Ecto neural progenitor cell (in vitro differentiated cells): ENCODE measurements around the gene CHML.

Experiments used
- DNase-seq: peaks from one replicate; pipeline ENCODE4 v3.0.0-alpha.2; 2018; ENCODE audit warnings: low spot score

CHML gene

DNA sequence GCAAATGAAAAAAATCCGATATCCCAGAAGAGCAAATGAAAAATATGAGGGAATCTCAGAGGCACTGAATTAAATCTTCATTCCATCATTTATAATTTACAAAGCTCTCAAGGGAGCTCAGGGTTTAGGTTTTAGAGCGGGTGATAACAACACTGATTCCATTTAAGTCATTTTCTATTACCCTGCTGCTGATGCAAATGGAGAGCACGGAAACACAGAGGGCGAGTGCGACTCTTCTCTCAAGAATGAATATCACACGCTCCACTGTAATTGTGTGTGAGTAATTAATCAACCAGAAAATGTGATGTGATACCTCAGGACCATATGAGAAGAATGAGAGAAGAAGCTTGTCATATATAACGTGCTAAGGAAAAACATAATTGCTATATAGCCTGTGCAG is 22.7 kb downstream of the CHML start:
- DNase-seq, result no peak

- no peak for DNase-seq
These were observed 24.9 kb downstream of the CHML start for GRCh38 chr1:241615043-241615974.

DNA sequence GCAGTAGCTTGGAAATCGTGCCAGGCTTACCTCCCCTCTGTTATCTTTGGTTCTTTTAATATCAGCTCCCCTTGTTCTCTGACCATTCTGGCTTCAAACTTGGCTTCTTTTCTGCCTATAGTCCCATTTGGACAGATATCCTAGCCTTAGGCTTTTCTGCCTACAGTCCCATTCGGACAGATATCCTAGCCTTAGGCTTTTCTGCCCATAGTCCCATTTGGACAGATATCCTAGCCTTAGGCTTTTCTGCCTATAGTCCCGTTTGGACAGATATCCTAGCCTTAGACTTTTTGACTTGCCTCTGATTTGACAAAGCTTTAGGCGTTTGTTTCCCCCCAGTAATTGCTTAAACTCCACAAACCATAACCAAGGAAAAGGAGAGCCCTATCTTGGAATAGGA is 25.6 kb downstream of the CHML start:
- DNase-seq, result no peak

DNA sequence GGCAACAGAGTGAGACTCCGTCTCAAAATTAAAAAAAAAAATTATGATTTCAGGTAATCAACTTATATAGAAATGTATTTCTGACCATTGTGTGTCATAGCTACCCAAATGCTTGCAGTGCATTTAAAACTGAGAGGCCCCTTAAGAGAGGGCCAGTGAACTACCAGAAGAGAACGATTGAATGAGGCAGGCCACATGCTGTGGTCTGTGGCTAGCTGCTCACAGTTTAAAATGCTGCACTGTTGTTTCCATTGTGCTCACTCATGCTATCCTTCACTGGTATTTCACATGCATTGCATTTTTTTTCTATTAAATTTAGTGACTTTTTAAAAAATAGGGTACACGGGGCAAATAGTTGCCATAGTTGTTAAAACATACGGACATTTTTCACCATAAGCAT is 26.0 kb downstream of the CHML start:
- no peak for DNase-seq

DNA sequence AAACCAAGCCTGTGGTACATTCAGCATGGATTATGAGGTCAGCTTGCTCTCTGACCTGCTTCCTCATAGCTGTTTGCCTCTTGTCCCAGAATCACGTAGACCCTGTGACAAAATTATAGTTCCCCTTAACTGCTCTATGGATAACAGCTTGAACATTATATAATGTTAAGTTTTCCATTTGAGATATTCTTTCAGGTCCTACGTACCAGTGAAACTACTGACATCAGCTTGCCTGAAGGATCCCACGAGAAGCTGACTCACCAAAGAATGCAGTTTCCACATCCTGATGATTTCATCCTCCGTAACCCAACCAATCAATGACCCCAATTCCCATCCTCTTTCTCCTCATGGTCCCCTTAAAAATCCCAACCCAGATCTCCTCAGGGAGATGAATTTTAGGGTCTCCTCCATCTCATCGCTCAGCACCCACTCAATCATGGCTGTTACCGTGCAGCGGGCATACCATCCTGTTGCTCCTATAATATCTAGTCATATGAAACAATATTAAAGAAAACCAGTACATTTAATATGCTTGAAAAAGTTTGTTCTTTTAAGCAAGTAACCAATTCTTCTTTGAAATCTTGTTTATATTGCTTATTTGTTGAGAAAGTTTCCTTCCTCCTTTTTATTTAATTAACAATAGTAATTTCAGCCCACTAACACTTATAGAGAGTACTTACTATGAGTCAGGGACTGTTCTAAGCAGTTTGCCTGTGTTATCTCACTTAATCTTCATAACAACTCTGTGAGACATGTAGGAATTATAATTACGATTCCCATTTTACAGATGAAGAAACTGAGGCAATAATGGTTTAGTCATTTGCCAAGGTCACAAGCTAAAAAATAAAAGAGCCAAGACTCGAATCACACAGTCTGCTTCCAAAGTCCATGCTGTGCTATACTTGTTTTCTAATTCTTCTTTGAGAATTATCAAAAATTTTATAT is 27.4 kb downstream of the CHML start:
- no peak for DNase-seq

- DNase-seq, result no peak
These were observed 28.4 kb downstream of the CHML start for GRCh38 chr1:241611736-241612135.

DNA sequence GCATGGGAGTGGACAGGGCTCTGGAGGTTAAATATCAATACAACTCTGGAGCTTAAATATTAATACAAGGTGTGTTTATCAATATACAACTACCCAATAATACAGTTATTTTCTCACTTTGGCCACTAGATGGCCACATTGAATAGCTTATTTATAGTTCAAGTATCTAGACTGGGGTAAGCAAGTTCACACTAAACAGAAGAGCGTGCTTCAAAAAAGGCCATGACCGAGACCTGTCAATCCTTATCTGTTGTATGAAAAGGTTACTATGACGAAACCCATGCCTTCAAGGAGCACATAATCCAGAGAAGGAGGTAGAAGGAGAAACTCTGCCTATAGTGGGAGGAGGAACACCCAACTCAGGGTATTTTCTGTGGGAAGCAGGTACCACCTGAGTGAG is 29.1 kb downstream of the CHML start:
- no peak for DNase-seq

GRCh38 chr1:241610056-241610815 is 29.9 kb downstream of the CHML start:
- no peak for DNase-seq

GRCh38 chr1:241608379-241609033 is 31.7 kb downstream of the CHML start:
- DNase-seq, result no peak

DNA sequence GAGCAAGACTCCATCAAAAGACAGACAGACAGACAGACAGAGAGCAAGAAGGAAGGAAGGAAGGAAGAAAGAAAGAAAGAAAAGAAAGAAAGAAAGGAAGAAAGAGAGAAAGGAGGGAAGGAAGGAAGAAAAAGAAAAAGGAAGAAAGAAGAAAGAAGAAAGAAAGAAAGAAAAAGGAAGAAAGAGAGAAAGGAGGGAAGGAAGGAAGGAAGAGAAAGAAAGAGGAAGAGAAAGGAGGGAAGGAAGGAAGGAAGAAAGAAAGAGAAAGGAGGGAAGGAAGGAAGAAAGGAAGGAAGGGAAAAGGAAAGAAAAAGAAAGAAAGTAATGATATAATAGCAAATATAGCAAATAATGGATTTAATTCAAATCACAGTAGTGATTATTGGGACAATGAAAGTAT is 32.7 kb downstream of the CHML start:
- DNase-seq, result no peak

DNA sequence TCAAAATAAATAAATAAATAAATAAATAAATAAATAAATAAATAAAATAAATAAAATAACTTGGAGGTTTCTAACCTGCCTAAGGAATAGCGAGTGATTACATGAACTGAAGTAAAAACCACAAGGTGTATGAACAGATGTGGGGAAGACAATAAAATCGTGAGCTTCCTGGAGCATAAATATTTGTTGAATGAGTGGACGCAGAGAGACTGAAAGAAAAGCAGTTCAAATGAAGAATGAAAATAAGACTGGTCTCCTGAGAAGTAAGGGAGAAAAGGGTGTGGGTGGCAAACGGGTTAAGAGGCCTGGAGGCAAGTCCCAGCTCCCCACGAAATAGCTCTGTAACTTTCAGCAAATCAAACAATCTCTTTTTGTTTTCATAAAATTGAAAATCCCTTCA is 33.6 kb downstream of the CHML start:
- no peak for DNase-seq

DNA sequence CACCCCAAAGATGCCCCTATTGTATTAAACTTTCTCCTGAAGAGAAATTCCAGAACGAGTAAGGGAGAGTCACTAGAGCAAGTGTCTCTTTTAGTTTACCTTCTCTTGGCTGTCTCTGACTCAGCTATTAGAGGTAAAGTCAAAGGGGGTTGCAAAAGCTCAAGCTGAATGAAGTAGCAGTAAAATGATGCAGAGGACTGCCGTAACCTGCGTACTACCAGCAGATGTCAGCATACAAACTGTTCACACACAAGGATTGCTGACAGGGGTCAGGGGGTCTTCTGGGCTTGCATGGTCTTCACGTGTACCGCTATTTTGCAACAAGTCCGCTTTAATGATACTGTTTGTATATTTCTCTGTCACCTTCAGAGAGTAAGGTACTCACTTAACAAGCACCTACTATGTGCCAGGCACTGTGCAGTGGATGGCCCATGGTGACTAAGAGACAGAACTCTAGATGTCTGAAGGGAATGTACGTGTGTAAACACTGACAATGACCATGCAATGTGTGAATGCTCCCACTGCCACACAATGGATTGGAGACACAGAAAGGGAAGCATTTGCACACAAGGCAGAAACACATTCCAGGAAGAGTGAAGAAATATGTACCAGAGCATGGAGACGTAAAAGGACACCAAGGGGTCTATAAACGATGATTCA is 34.9 kb downstream of the CHML start:
- no peak for DNase-seq

- DNase-seq, result no peak
These were observed 36.4 kb downstream of the CHML start for GRCh38 chr1:241603731-241604245.

DNA sequence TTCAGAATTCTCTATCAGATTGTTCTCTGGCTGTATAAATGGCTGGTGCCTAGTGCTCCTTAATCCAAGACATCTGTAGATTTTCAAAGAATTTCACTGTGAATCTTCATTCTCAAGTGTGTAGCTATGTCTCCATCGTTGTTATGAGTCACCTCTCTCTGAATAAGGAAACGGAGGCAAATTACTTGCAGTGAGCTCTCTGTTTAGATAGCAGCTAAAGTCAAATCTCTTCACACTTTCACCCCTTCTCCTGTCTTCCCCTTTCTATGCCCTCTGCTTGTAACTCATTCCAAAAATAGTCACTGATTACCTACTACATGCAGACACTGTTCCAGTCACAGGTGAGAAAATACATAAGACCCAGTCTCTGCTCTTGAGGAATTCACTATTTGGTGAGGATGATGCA is 39.7 kb downstream of the CHML start:
- no peak for DNase-seq

DNA sequence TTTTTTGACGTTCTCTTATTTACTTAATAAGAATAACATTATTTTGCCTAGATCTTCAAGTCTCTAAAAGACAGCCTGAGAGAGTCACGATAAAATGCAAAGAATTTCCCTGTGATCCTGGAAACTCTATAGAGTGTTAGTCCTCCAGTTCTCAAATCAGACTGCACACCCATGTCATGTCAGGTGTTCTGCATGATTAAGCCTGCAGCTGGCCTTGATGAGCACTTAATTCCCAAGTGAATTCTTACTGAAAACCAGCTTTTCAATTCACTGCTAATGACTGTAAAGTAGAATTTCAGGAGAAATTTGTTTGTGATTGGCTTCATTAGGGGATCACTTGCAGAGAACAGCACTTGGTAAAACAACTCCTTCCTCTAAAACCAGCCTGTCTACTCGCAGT is 41.9 kb downstream of the CHML start:
- DNase-seq, result no peak

GRCh38 chr1:241596633-241597032 is 43.5 kb downstream of the CHML start:
- DNase-seq, result no peak

DNA sequence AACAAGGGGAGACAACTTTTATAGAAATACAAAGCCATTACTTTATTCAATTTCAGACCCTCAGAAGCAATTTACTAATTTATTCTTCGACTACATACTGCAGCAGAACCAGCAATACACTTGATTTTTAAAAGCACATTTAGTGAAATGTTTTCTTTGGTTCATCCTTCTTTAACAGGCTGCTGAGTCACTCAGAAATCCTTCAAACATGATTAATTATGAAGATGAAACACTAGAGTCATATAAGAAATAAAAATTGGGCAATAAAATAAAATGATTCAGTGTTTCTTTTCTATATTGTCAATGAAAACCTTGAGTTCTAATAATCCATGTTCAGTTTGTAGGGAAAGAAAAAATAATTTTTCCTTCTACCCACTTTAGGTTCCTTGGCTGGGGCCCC is 47.0 kb downstream of the CHML start:
- DNase-seq, result no peak

GRCh38 chr1:241592273-241592958 is 47.8 kb downstream of the CHML start:
- DNase-seq, result no peak

GRCh38 chr1:241591736-241592135 is 48.4 kb downstream of the CHML start:
- no peak for DNase-seq

GRCh38 chr1:241591317-241591716 is 48.9 kb downstream of the CHML start:
- no peak for DNase-seq
